DND-41 (cell line): Measurements from ENCODE around the gene ATAD3B.

ENCODE experiments used
- ATAC-seq: fragments of 200-7000 bp; cut with Tn5 transposase; 3 replicates; pipeline ENCODE4 v1.9.1; 2021; ENCODE audit warnings: low read depth; ENCODE audit not compliant: insufficient read depth
- DNase-seq: peaks from one replicate; pipeline ENCODE4 v3.0.0-alpha.2; 2020
- H2AFZ ChIP-seq: 2 replicates; pipeline ENCODE4 v1.6.0; 2012; ENCODE audit warnings: low read depth, low read length
- H3K27ac ChIP-seq: 2 replicates; pipeline ENCODE4 v1.5.1; 2012; ENCODE audit warnings: low read length, inconsistent platforms
- H3K27me3 ChIP-seq: fragments of 200-600 bp; sonication (generic); 2 replicates; pipeline ENCODE4 v1.6.0; 2012; ENCODE audit warnings: low read length, mild to moderate bottlenecking, inconsistent platforms; ENCODE audit not compliant: insufficient read depth, poor library complexity
- H3K36me3 ChIP-seq: 2 replicates; pipeline ENCODE4 v1.5.1; 2012; ENCODE audit warnings: low read length, inconsistent platforms; ENCODE audit not compliant: insufficient read depth
- H3K4me1 ChIP-seq: 2 replicates; pipeline ENCODE4 v1.5.1; 2012; ENCODE audit warnings: mild to moderate bottlenecking, low read length; ENCODE audit not compliant: insufficient read depth
- H3K4me2 ChIP-seq: 2 replicates; pipeline ENCODE4 v1.6.0; 2012; ENCODE audit warnings: mild to moderate bottlenecking, moderate library complexity, low read length, inconsistent platforms; ENCODE audit not compliant: insufficient read depth
- H3K4me3 ChIP-seq, 2 experiments: fragments of 200-600 bp in 1 of 2; shearing (Covaris generic) in 1 of 2; 2 replicates each; pipeline ENCODE4 v1.5.1; 2012 to 2016; ENCODE audit warnings: inconsistent platforms in 2 of 2, low read length in 2 of 2, mild to moderate bottlenecking in 2 of 2, low read depth in 1 of 2, moderate library complexity in 1 of 2
- H3K79me2 ChIP-seq: 2 replicates; pipeline ENCODE4 v1.6.0; 2012; ENCODE audit warnings: low read length, inconsistent platforms; ENCODE audit not compliant: insufficient read depth
- H3K9ac ChIP-seq: 2 replicates; pipeline ENCODE4 v1.6.0; 2012; ENCODE audit warnings: low read depth, mild to moderate bottlenecking, inconsistent platforms, low read length, moderate library complexity
- H3K9me3 ChIP-seq: 2 replicates; pipeline ENCODE4 v1.5.1; 2012; ENCODE audit warnings: low read length, moderate library complexity, mild to moderate bottlenecking, inconsistent platforms; ENCODE audit not compliant: insufficient read depth, severe bottlenecking
- H4K20me1 ChIP-seq: 2 replicates; pipeline ENCODE4 v1.6.0; 2012; ENCODE audit warnings: low read length; ENCODE audit not compliant: insufficient read depth
- CTCF ChIP-seq: IDR thresholded peaks from 2 replicates; pipeline ENCODE4 v1.5.1; 2012; ENCODE audit warnings: borderline replicate concordance, low read length, moderate library complexity, mild to moderate bottlenecking; ENCODE audit not compliant: poor library complexity, severe bottlenecking; ENCODE audit errors: extremely low read depth

The ATAD3B gene

GRCh38 chr1:1544544-1544943, 73.0 kb downstream of the ATAD3B start:
- no peak overlapping the region for H3K27ac ChIP-seq
- peaks cover 74% of the 10 kb centered on the region for H3K36me3 ChIP-seq

More at GRCh38 chr1:1544544-1544943, 73.0 kb downstream of the ATAD3B start:
- ATAC-seq (no peak), DNase-seq (no peak)
- Histone ChIP-seq H4K20me1 (peaks cover 46% of the 10 kb centered on the region), H3K79me2 (peaks cover 11% of the 10 kb centered on the region), H3K4me2 (no peak overlapping the region), H2AFZ (no peak overlapping the region), H3K27me3 (no peaks in the 10 kb centered on the region), H3K9ac (no peak overlapping the region), H3K4me1 (no peaks in the 10 kb centered on the region), H3K4me3 (no peak overlapping the region), H3K9me3 (no peaks in the 10 kb centered on the region)
- TF ChIP-seq CTCF: no peak
